K562 (cell line): ENCODE measurements around the gene CEMIP. TPM values are rescaled to one million over a fixed set of nuclear protein-coding genes. Genes with fewer than 3 reads are reported as not detected.

ENCODE experiments used
- ARID1B ChIP-seq: fragments of 450-650 bp; IDR thresholded peaks from 2 replicates; pipeline ENCODE4 v1.6.1; 2016; ENCODE audit warnings: antibody characterized with exemption, mild to moderate bottlenecking, inconsistent platforms
- CGGBP1 ChIP-seq: fragments of 250-450 bp; sonication (Bioruptor Pico); IDR thresholded peaks from 2 replicates; pipeline ENCODE4 v1.9.0; 2021; ENCODE audit warnings: mild to moderate bottlenecking
- CREB5 ChIP-seq: fragments of 250-450 bp; sonication (Bioruptor Pico); IDR thresholded peaks from 2 replicates; pipeline ENCODE4 v1.5.0; 2020; ENCODE audit warnings: mild to moderate bottlenecking
- CXXC5 ChIP-seq: fragments of 250-450 bp; sonication (Bioruptor Pico); IDR thresholded peaks from 2 replicates; pipeline ENCODE4 v1.8.0; 2022; ENCODE audit warnings: inconsistent platforms, mild to moderate bottlenecking, moderate library complexity
- ETS1 ChIP-seq: conservative IDR thresholded peaks from 2 replicates; pipeline ENCODE4 v1.6.1; 2011; ENCODE audit warnings: low read depth, mild to moderate bottlenecking, low read length; ENCODE audit not compliant: control insufficient read depth
- FOXA1 ChIP-seq: fragments of 450-650 bp; IDR thresholded peaks from 2 replicates; pipeline ENCODE4 v1.6.1; 2016; ENCODE audit warnings: mild to moderate bottlenecking, borderline replicate concordance
- GABPB1 ChIP-seq: sonication (generic); formaldehyde crosslinking; IDR thresholded peaks from 2 replicates; pipeline ENCODE4 v1.8.0; 2022; ENCODE audit warnings: mild to moderate bottlenecking, missing genetic modification reagents
- GATA2 ChIP-seq: sonication (generic); formaldehyde crosslinking; IDR thresholded peaks from 2 replicates; pipeline ENCODE4 v1.4.0; 2020; ENCODE audit warnings: mild to moderate bottlenecking, missing genetic modification reagents
- HCFC1 ChIP-seq: IDR thresholded peaks from 2 replicates; pipeline ENCODE4 v1.6.1; 2012; ENCODE audit warnings: low read depth, low read length, improper control_type of control experiment
- HMGN3 ChIP-seq: IDR thresholded peaks from 2 replicates; pipeline ENCODE4 v1.6.1; 2011; ENCODE audit warnings: borderline replicate concordance, low read depth, mild to moderate bottlenecking, mixed read lengths, low read length; ENCODE audit not compliant: insufficient read length; ENCODE audit errors: extremely low read depth
- IRF2 ChIP-seq: sonication (generic); formaldehyde crosslinking; IDR thresholded peaks from 2 replicates; pipeline ENCODE4 v1.8.1; 2022; ENCODE audit warnings: mild to moderate bottlenecking, missing genetic modification reagents
- JUND ChIP-seq, 2 experiments: IDR thresholded peaks; 2 replicates in 1 of 2; 3 replicates in 1 of 2; pipeline ENCODE4 v1.6.1; 2011; ENCODE audit warnings: borderline replicate concordance in 2 of 2, low read depth in 2 of 2, low read length in 2 of 2, improper control_type of control experiment in 1 of 2, missing biosample characterization in 1 of 2, missing genetic modification characterization in 1 of 2, missing genetic modification reagents in 1 of 2
- MED1 ChIP-seq: sonication (generic); formaldehyde crosslinking; IDR thresholded peaks from 2 replicates; pipeline ENCODE4 v1.8.1; 2023; ENCODE audit warnings: missing genetic modification reagents, borderline replicate concordance
- MLLT1 ChIP-seq, 2 experiments: fragments of 450-650 bp; IDR thresholded peaks; 2 replicates each; pipeline ENCODE4 v1.6.1; 2016
- NONO ChIP-seq, 2 experiments: fragments of 200-400 bp in 1 of 2; fragments of 450-650 bp in 1 of 2; formaldehyde crosslinking in 1 of 2; IDR thresholded peaks; 2 replicates each; pipeline ENCODE4 v1.6.1; 2017; ENCODE audit warnings: low read depth in 2 of 2, mild to moderate bottlenecking in 2 of 2, moderate library complexity in 2 of 2, low read length in 1 of 2
- PRMT5 ChIP-seq: sonication (generic); formaldehyde crosslinking; IDR thresholded peaks from 2 replicates; pipeline ENCODE4 v1.5.0; 2020; ENCODE audit warnings: missing genetic modification reagents
- PTTG1 ChIP-seq: fragments of 450-650 bp; IDR thresholded peaks from 2 replicates; pipeline ENCODE4 v1.6.1; 2016; ENCODE audit warnings: low read depth, mild to moderate bottlenecking, missing genetic modification characterization, missing compliant biosample characterization
- SMC3 ChIP-seq: conservative IDR thresholded peaks from 2 replicates; pipeline ENCODE4 v1.6.1; 2011; ENCODE audit warnings: low read depth, low read length, improper control_type of control experiment; ENCODE audit not compliant: insufficient read depth
- TCF7L2 ChIP-seq: fragments of 150-350 bp; IDR thresholded peaks from 2 replicates; pipeline ENCODE4 v1.6.1; 2016; ENCODE audit warnings: low read depth, mild to moderate bottlenecking, low read length, moderate library complexity
- ZNF143 ChIP-seq: sonication (generic); formaldehyde crosslinking; IDR thresholded peaks from 2 replicates; pipeline ENCODE4 v1.9.0; 2022; ENCODE audit warnings: mild to moderate bottlenecking, missing genetic modification reagents
- ZNF263 ChIP-seq: sonication (generic); formaldehyde crosslinking; IDR thresholded peaks from 2 replicates; pipeline ENCODE4 v1.8.0; 2022; ENCODE audit warnings: mild to moderate bottlenecking, missing genetic modification reagents, borderline replicate concordance
- ZNF324 ChIP-seq: fragments of 250-450 bp; sonication (Bioruptor Pico); IDR thresholded peaks from 2 replicates; pipeline ENCODE4 v1.4.0; 2020; ENCODE audit warnings: mild to moderate bottlenecking
- ZNF436 ChIP-seq: fragments of 250-450, 450-650 bp; sonication (Bioruptor Pico); formaldehyde crosslinking; IDR thresholded peaks from 2 replicates; pipeline ENCODE4 v1.7.0; 2020; ENCODE audit warnings: mild to moderate bottlenecking
- ZNF707 ChIP-seq: fragments of 250-450 bp; sonication (Bioruptor Pico); conservative IDR thresholded peaks from 2 replicates; pipeline ENCODE4 v1.8.0; 2022; ENCODE audit warnings: inconsistent platforms, mild to moderate bottlenecking, moderate library complexity
- ZNF766 ChIP-seq: fragments of 200-800 bp; sonication (Bioruptor generic); conservative IDR thresholded peaks from 2 replicates; pipeline ENCODE4 v1.6.1; 2016; ENCODE audit warnings: missing genetic modification characterization, missing compliant biosample characterization
- polyA plus RNA-seq, 8 experiments: library from polyadenylated mRNA; depleted of rRNA in 4 of 8; stranded (reverse) in 5 of 8; unstranded in 3 of 8; fragments of >200 nt; fragmentation: Nextera tagmentation in 2 of 8; fragmentation: Illumina TruSeq in 1 of 8; extraction: Ambion mirVana in 2 of 8; extraction: Trizol in 1 of 8; gene quantifications; 2 replicates each; pipeline versions ENCODE4 v1.2.1 to v1.2.3, GENCODE V29; 2011 to 2014; ENCODE audit warnings: inconsistent platforms in 1 of 8, missing spikeins in 1 of 8
- total RNA-seq, 7 experiments: library from RNA; depleted of rRNA in 6 of 7; stranded (reverse); fragments of >200 nt in 6 of 7; fragmentation: Illumina TruSeq in 2 of 7; extraction: Trizol in 2 of 7; gene quantifications; 2 replicates each; pipeline versions ENCODE4 v1.2.1 to v1.2.3, GENCODE V29; 2011 to 2021; ENCODE audit warnings: low replicate concordance in 1 of 7

The CEMIP gene
- total and polyA plus RNA-seq, 9 of the 15 experiments (the other 6 are each of a cell fraction or from before 2014, with no cell fraction given) = 0.33 TPM; not detected in 8

- TF ChIP-seq ZNF324 (CRISPR knock-in tag) = no peak
- TF ChIP-seq CXXC5 (CRISPR knock-in tag) = peak; percentile 52
- no peak for TF ChIP-seq ZNF436 (CRISPR knock-in tag)
- peak; percentile 70 for TF ChIP-seq ZNF263 (CRISPR knock-in tag)
- TF ChIP-seq ZNF143 = no peak
- TF ChIP-seq NONO (IDR thresholded peaks at IDR 0.05; ENCODE audit: low read depth in 2 of 2, low read length in 1 of 2) = peak; percentile 18 to 61; a peak in 2 of 4 replicates
- no peak for TF ChIP-seq CGGBP1 (CRISPR knock-in tag)
- TF ChIP-seq PRMT5 = no peak
- TF ChIP-seq ARID1B = 0 out of 2 replicates have a peak, but pooled peaks have one; percentile 14
- TF ChIP-seq ZNF766 (CRISPR knock-in tag) = 0 out of 2 replicates have a peak, but pooled peaks have one; percentile 49
- TF ChIP-seq ZNF707 (CRISPR knock-in tag) = no peak
- TF ChIP-seq TCF7L2 = no peak
- TF ChIP-seq ETS1 = no peak; the same call in 1 of the 2 replicates
- TF ChIP-seq PTTG1 (tag) = no peak
- no peak for TF ChIP-seq IRF2 (CRISPR knock-in tag)
- no peak for TF ChIP-seq FOXA1
- TF ChIP-seq MLLT1 (IDR thresholded peaks at IDR 0.05) = no peak
- TF ChIP-seq HCFC1 = peak; percentile 21; the same call in 1 of the 2 replicates
- TF ChIP-seq MED1 = no peak
- no peak for TF ChIP-seq HMGN3
- TF ChIP-seq CREB5 = no peak
- TF ChIP-seq JUND (IDR thresholded peaks at IDR 0.05; ENCODE audit: borderline replicate concordance, low read depth, low read length) = no peak
- no peak; the same call in 2 of the 3 replicates for TF ChIP-seq JUND (tag; IDR thresholded peaks at IDR 0.05; ENCODE audit: borderline replicate concordance, low read depth, low read length)
- peak; percentile 64; the same call in 1 of the 2 replicates for TF ChIP-seq GABPB1
- no peak for TF ChIP-seq GATA2
- TF ChIP-seq SMC3 = no peak
Measured at GRCh38 chr15:81000624-81001151, 221.5 kb downstream of the CEMIP start, which contains the start of gene TLNRD1 (continued).
